Gastrocnemius medialis (tissue), 4 donors: ENCODE results near the gene SEPTIN10. TPM values are rescaled to one million over a fixed set of nuclear protein-coding genes. Genes with fewer than 3 reads are reported as not detected.

Experiments
- ATAC-seq, 2 donors: fragments of 150-250 bp; one replicate each; pipeline ENCODE4 v1.9.1; 2016
- DNase-seq, 2 donors: peaks; one replicate each; pipeline ENCODE4 v3.0.0-alpha.2; 2019
- H3K27ac ChIP-seq, 4 donors: fragments of 200-600 bp; sonication (generic); 1 replicate in 1 of 4; 2 replicates in 3 of 4; pipeline ENCODE4 v1.5.1; 2016 to 2018; ENCODE audit warnings: mild to moderate bottlenecking in 2 of 4, moderate library complexity in 1 of 4
- H3K27me3 ChIP-seq, 3 donors: fragments of 200-600 bp; sonication (generic) in 2 of 3; 1 replicate in 1 of 3; 2 replicates in 2 of 3; pipeline versions ENCODE4 v1.5.1 to v1.6.0; 2016 to 2019; ENCODE audit warnings: mild to moderate bottlenecking in 1 of 3, moderate library complexity in 1 of 3
- H3K36me3 ChIP-seq, 2 donors: fragments of 200-600 bp; sonication (generic) in 1 of 2; one replicate each; pipeline ENCODE4 v1.5.1; 2017 to 2018
- H3K4me1 ChIP-seq, 2 donors: fragments of 200-600 bp; sonication (generic) in 1 of 2; one replicate each; pipeline ENCODE4 v1.5.1; 2016 to 2017; ENCODE audit warnings: mild to moderate bottlenecking in 2 of 2
- H3K4me3 ChIP-seq, 4 donors: fragments of 200-600 bp; sonication (generic) in 3 of 4; 1 replicate in 1 of 4; 2 replicates in 3 of 4; pipeline ENCODE4 v1.5.1; 2016 to 2019; ENCODE audit warnings: mild to moderate bottlenecking in 2 of 4
- H3K9me3 ChIP-seq, 3 donors: fragments of 200-600 bp; sonication (generic) in 2 of 3; 1 replicate in 1 of 3; 2 replicates in 2 of 3; pipeline ENCODE4 v1.5.1; 2016 to 2019
- CTCF ChIP-seq, 5 experiments: fragments of 450-650 bp in 3 of 5; fragments of 200-600 bp in 2 of 5; sonication (generic) in 2 of 5; IDR thresholded peaks in 4 of 5; conservative IDR thresholded peaks in 1 of 5; 1 replicate in 4 of 5; 2 replicates in 1 of 5; pipeline ENCODE4 v1.5.1; 2016 to 2019; ENCODE audit warnings: antibody characterized with exemption in 5 of 5, mild to moderate bottlenecking in 3 of 5, moderate library complexity in 3 of 5
- POLR2A ChIP-seq, 2 donors: fragments of 450-650 bp; IDR thresholded peaks; one replicate each; pipeline ENCODE4 v1.6.1; 2017; ENCODE audit warnings: antibody characterized with exemption in 2 of 2, mild to moderate bottlenecking in 2 of 2, moderate library complexity in 2 of 2
- in situ Hi-C, 4 donors: fragments of 200-750 bp; cut with MboI; loops; one replicate each; pipeline versions ENCODE4 v1.15.0 to v1.8.0; 2017; ENCODE audit warnings: low sequenced_read_pairs in 4 of 4
- intact Hi-C: fragments of 100-400 bp; cut with DNase I; formaldehyde crosslinking; loops from one replicate; pipeline ENCODE4 v1.15.1; 2023; ENCODE audit warnings: low total_unique reads
- total RNA-seq, 4 donors: library from RNA; depleted of rRNA; stranded (reverse); fragments of >200 nt; gene quantifications; one replicate each; pipeline versions ENCODE4 v1.1.0 to v1.2.3, GENCODE V29; 2016

SEPTIN10 gene
- total RNA-seq, 4 donors from 2014 or later: 22.3 to 39.4 (median 29.6) TPM

DNA sequence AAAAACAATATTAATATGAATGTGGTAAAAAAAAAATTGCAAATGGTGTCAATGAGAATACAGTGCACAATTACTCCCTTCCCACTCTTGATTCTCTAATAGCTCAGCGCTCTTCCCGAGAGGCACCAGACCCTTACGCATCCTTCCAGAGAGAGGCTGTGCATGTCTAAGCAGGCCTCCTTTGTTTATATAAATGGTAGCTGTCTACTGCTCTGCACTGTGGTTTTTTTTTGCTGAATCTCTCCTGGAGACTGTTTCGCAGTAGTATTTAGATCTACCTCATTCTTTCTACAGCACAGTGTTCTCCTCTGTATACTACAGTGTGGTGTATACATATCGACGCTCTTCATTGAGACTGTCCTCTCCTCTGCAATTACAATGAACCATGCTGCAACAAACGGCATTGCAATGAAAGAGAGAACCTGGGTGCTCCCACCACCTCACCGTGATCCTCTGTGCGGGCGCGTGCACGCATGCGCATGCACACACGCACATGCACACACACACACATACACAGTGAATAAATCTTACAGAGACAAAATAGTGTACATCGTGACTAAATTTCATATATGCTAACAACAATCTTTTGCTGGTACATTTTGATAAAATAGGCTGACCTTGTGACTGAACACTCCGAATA is 19.4 kb downstream of the SEPTIN10 start:
- intact Hi-C loops (no loop called here), in situ Hi-C loops (no loop called here)
- H3K27ac ChIP-seq: no peak overlapping the region
- no peak for DNase-seq
- no peak overlapping the region for H3K4me3 ChIP-seq
- no peaks in the 10 kb centered on the region for H3K9me3 ChIP-seq
- peaks cover 0 to 5% of the 10 kb centered on the region in 2 donors for H3K36me3 ChIP-seq
- ATAC-seq: no peak
- TF ChIP-seq POLR2A (IDR thresholded peaks at IDR 0.05) (no peak), CTCF (IDR thresholded peaks at IDR 0.05 in 4 of 5, conservative IDR thresholded peaks at IDR 0.05 in 1 of 5) (no peak)
- no peaks in the 10 kb centered on the region for H3K4me1 ChIP-seq
- H3K27me3 ChIP-seq: no peaks in the 10 kb centered on the region

DNA sequence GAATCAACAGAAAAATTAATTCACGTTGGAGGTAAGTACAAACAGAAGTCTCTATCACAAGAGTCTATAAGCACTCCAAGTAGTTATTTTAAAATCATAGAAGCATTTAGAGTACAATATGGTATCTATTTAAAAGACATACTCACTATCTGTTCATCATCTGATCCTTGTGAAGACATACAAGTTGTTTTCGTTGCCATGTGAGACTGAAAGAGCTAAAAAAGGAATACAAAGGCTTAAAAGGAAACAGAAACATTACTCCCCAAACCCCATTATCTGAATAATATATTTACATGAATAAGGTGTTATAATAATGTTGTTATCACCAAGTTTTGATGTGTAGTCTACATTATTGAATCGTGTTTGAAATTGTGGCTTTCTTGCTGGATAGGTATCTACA is 20.9 kb downstream of the SEPTIN10 start:
- H3K27ac ChIP-seq: no peak overlapping the region

DNA sequence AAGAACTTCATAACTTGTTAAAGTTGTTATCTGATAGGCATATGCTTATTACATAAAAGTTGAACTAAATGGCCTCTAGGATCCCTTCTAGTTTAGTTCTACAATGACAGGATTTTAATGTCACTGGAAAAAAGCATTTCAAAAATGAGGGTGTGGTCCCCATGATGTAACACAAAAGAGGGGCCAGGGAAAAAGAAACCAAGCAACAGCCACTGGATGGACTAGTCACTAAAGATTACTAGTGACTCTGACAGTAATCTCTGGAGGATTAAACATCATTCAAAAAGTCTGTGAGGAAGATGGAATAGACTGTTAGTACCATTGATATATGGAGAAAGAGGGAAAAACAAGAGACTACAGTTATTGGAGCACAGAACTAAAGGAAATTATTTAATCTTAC is 22.6 kb downstream of the SEPTIN10 start:
- H3K27ac ChIP-seq: no peak overlapping the region
- DNase-seq: no peak
- intact Hi-C loops: no loop called here

More for the DNA sequence above, 20.9 kb downstream of the SEPTIN10 start:
- ATAC-seq (no peak), DNase-seq (no peak)
- no peaks in the 10 kb centered on the region for H3K4me1 ChIP-seq
- no peaks in the 10 kb centered on the region for H3K27me3 ChIP-seq
- TF ChIP-seq POLR2A (IDR thresholded peaks at IDR 0.05) (no peak), CTCF (IDR thresholded peaks at IDR 0.05 in 4 of 5, conservative IDR thresholded peaks at IDR 0.05 in 1 of 5) (no peak)
- in situ Hi-C loops (no loop called here), intact Hi-C loops (no loop called here)
- H3K9me3 ChIP-seq: no peaks in the 10 kb centered on the region
- peaks cover 0 to 5% of the 10 kb centered on the region in 2 donors for H3K36me3 ChIP-seq
- H3K4me3 ChIP-seq: no peak overlapping the region

GRCh38 chr2:109586687-109587086 is 27.1 kb downstream of the SEPTIN10 start:
- DNase-seq (no peak), ATAC-seq (no peak)
- Histone ChIP-seq H3K4me3 (no peak overlapping the region), H3K27me3 (no peaks in the 10 kb centered on the region), H3K4me1 (no peaks in the 10 kb centered on the region), H3K36me3 (peaks cover 0 to 16% of the 10 kb centered on the region in 2 donors), H3K9me3 (no peaks in the 10 kb centered on the region), H3K27ac (no peak overlapping the region)
- TF ChIP-seq POLR2A (IDR thresholded peaks at IDR 0.05): no peak
- TF ChIP-seq CTCF (IDR thresholded peaks at IDR 0.05 in 4 of 5, conservative IDR thresholded peaks at IDR 0.05 in 1 of 5): no peak
- in situ Hi-C loops: no loop called here
- intact Hi-C loops: no loop called here

More for the DNA sequence above, 22.6 kb downstream of the SEPTIN10 start:
- no peak for TF ChIP-seq CTCF (IDR thresholded peaks at IDR 0.05 in 4 of 5, conservative IDR thresholded peaks at IDR 0.05 in 1 of 5)
- no peak for TF ChIP-seq POLR2A (IDR thresholded peaks at IDR 0.05)
- peaks cover 0 to 5% of the 10 kb centered on the region in 2 donors for H3K36me3 ChIP-seq
- ATAC-seq: no peak
- in situ Hi-C loops: no loop called here
- no peak overlapping the region for H3K4me3 ChIP-seq
- H3K4me1 ChIP-seq: no peaks in the 10 kb centered on the region
- H3K9me3 ChIP-seq: no peaks in the 10 kb centered on the region
- no peaks in the 10 kb centered on the region for H3K27me3 ChIP-seq
